ENCODE data around the gene GZF1.

The GZF1 gene

DNA sequence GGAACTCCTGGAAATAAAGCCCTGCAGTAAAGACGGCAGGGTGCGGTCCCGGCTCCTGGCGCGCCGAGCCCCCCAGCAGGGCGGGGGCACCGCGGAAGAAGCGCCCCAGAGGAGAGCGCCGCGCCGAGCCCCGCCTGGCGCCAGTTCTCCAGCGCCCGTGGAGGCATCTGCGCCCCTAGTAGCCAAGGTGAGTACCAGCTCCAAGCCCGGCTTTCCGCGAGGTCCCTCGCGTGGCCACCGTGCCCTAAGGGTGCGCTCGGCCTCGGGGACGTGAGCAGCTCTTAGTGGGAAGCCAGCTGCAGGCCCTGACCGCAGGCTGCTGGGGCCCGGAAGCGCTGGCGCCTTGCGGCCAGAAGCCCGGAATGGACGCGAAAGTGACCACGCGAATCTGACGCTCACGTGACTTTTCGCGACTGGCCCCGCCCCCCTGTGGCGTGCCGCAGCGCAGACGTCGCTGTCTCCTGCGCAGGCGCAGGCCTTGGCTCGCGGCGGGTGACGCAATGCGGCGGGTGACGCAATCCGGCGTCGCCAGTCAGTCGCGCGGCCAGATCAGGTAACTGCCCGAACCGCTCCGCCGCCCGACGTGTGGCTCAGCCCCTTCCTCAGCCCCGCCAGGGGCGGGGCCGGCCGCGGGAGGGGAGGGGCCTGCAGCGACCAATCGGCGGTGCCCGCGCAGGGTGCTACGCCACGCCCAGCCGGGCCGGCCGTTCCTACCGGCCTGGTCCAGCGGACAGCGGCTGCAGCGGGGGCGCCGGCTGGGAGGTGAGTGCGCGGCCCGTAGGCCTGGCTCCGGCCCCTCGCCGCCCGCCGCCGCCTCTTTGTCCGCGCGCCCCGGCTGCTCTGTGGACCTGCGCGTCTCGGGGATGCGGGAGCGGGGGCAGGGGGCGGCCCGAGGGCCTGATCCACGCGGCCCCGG, at the start of gene GZF1:
Gene GZF1 (plus strand): TSS at position 707 of the 916 bp plus-strand sequence. CDS start 2,202 bp downstream, outside the sequence.
- Histone ChIP-seq H3K9me3 (ENCODE audit: control insufficient read depth, low read length) (no peaks in the 10 kb centered on the region), H3K9ac (ENCODE audit: low read length) (peak within 1 kb of the TSS; percentile 92), H3K27me3 (ENCODE audit: control insufficient read depth, insufficient read depth, low read length) (no peaks in the 10 kb centered on the region), H3K4me3 (ENCODE audit: low read length) (peak within 1 kb of the TSS; percentile 64), H3K4me1 (ENCODE audit: control insufficient read depth, insufficient read depth, low read length) (peaks cover 51% of the 10 kb centered on the region), H3K36me3 (ENCODE audit: control insufficient read depth, insufficient read depth, low read length) (no peaks in the 10 kb centered on the region)

DNA sequence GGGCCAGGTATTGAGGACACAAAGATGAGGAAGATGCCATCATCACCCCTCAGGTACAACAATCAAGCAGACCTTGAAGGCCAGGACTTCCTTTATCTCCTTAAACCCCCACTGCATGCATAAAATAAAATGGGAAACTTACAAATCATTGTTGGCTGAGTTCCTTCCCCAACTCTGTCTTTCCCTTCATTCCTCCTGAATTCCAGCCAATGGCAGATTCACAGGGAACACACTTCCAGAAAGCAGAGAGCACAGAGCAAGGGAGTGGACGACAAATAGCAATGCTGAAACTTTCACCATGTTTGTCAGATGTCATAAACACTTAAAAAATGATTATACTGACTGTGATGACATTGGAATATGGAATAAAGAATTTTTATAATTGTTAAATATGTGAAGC, 48.7 kb upstream of the GZF1 start:
- Histone ChIP-seq H3K36me3 (ENCODE audit: control insufficient read depth, insufficient read depth, low read length) (no peaks in the 10 kb centered on the region), H3K27me3 (ENCODE audit: control insufficient read depth, insufficient read depth, low read length) (no peaks in the 10 kb centered on the region), H3K4me1 (ENCODE audit: control insufficient read depth, insufficient read depth, low read length) (no peaks in the 10 kb centered on the region), H3K9ac (ENCODE audit: low read length) (no peak overlapping the region), H3K4me3 (ENCODE audit: low read length) (no peak overlapping the region), H3K9me3 (ENCODE audit: control insufficient read depth, low read length) (no peaks in the 10 kb centered on the region)

DNA sequence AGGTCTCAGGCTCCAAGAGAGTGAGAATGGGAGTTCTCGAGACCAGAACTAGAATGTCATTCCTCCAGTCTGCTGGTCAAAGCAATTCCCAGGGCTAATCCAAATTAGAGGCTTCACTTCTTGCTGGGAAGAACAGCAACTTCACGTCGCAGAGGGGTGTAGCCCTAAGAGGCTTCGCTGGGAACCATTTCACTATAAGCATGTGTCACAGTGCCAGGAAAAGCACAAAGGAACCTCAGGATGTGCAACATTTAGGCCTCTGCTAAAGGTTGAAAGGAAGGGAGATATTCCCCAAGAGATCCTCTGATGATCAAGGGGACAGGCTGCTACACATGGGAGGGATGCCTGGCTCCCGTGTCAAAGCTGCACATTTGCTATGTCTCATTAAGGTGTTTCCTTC, 47.3 kb upstream of the GZF1 start:
- Histone ChIP-seq H3K4me3 (ENCODE audit: low read length) (no peak overlapping the region), H3K9ac (ENCODE audit: low read length) (no peak overlapping the region), H3K4me1 (ENCODE audit: control insufficient read depth, insufficient read depth, low read length) (no peaks in the 10 kb centered on the region), H3K9me3 (ENCODE audit: control insufficient read depth, low read length) (no peaks in the 10 kb centered on the region), H3K36me3 (ENCODE audit: control insufficient read depth, insufficient read depth, low read length) (no peaks in the 10 kb centered on the region), H3K27me3 (ENCODE audit: control insufficient read depth, insufficient read depth, low read length) (no peaks in the 10 kb centered on the region)

DNA sequence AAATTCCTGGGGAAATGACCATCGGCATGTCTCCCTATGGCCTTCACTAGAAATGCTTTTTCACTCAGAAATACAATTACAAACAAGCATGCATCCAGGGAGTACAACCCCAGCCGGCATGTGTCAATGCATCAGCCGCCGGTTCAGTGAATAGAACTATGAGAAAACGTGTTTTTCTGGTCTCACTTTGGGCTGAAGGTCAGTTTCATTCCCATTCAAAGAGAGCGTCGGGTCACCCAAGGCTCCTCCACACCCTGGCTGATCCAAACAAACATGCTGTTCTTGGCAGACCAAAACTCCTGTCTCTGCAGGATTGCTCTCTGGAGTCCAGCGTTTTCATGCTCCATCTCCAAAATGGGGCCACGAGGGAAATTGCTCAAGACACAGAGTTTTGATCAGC, 46.9 kb upstream of the GZF1 start:
- Histone ChIP-seq H3K9me3 (ENCODE audit: control insufficient read depth, low read length) (no peaks in the 10 kb centered on the region), H3K4me1 (ENCODE audit: control insufficient read depth, insufficient read depth, low read length) (peaks cover under 1% of the 10 kb centered on the region), H3K9ac (ENCODE audit: low read length) (no peak overlapping the region), H3K4me3 (ENCODE audit: low read length) (no peak overlapping the region), H3K36me3 (ENCODE audit: control insufficient read depth, insufficient read depth, low read length) (no peaks in the 10 kb centered on the region), H3K27me3 (ENCODE audit: control insufficient read depth, insufficient read depth, low read length) (no peaks in the 10 kb centered on the region)

DNA sequence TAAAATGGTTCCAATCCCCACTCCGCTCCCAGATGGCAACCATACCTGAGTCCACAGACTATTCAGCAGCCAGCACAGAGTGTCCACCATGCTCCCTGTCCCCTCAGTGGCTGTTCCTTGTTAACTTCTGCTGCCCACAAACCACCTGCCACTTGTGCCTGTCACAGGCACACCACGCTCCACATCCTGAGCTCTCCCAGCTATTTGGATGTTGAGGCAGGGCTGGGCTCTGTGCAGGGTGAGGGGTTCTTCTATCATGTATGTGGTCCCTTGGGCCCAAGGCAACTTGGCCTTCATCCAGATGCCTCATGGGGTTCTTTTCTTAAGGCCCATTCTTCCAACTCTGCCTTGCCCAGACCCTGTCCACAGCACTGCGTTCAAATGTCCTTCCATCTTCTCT, 45.4 kb upstream of the GZF1 start:
- Histone ChIP-seq H3K36me3 (ENCODE audit: control insufficient read depth, insufficient read depth, low read length) (no peaks in the 10 kb centered on the region), H3K4me3 (ENCODE audit: low read length) (no peak overlapping the region), H3K27me3 (ENCODE audit: control insufficient read depth, insufficient read depth, low read length) (no peaks in the 10 kb centered on the region), H3K4me1 (ENCODE audit: control insufficient read depth, insufficient read depth, low read length) (peaks cover 7% of the 10 kb centered on the region), H3K9ac (ENCODE audit: low read length) (no peak overlapping the region), H3K9me3 (ENCODE audit: control insufficient read depth, low read length) (no peaks in the 10 kb centered on the region)

DNA sequence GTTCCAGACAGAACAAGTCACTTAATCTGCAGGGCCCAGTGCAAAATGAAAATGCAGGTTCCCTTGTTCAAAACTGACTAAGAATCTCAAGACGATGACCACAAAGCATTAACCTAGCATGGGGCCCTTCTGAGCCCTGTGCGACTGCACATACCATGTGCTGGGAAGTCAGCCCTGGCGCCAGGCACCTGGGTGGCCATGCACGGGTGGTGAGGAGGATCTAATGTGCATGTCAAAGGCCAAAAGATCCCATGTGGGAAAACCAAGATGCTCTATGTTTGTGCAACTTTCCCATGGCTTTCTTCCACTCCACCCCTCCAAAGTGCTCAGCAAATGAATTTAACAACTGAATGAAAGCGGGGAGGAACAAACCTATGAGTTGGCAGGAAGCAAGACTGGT, 44.9 kb upstream of the GZF1 start:
- Histone ChIP-seq H3K4me1 (ENCODE audit: control insufficient read depth, insufficient read depth, low read length) (peaks cover 7% of the 10 kb centered on the region), H3K27me3 (ENCODE audit: control insufficient read depth, insufficient read depth, low read length) (no peaks in the 10 kb centered on the region), H3K4me3 (ENCODE audit: low read length) (no peak overlapping the region), H3K36me3 (ENCODE audit: control insufficient read depth, insufficient read depth, low read length) (no peaks in the 10 kb centered on the region), H3K9me3 (ENCODE audit: control insufficient read depth, low read length) (no peaks in the 10 kb centered on the region), H3K9ac (ENCODE audit: low read length) (no peak overlapping the region)

DNA sequence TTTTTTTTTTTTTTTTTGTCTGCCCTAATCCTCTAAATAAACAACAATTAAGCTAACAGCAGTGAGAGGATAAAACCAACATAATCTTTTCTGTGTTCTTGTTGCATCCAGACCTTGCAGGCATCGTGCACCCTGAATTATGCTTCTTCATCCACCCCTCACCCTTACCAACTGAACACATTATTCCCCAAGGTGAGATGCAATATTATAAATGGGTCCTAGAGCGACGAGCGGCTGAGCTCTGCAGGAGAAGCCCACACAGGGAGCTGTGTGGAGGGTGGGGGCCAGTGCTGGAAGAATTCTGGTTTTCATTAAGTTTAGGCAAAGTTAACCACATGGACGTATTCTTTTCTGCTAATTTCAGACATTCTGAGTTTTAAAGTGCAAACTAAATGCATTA, 43.6 kb upstream of the GZF1 start:
- H3K4me3 ChIP-seq (ENCODE audit: low read length): no peak overlapping the region
- no peaks in the 10 kb centered on the region for H3K9me3 ChIP-seq (ENCODE audit: control insufficient read depth, low read length)
- H3K9ac ChIP-seq (ENCODE audit: low read length): no peak overlapping the region
- peaks cover 7% of the 10 kb centered on the region for H3K4me1 ChIP-seq (ENCODE audit: control insufficient read depth, insufficient read depth, low read length)
- no peaks in the 10 kb centered on the region for H3K36me3 ChIP-seq (ENCODE audit: control insufficient read depth, insufficient read depth, low read length)
- H3K27me3 ChIP-seq (ENCODE audit: control insufficient read depth, insufficient read depth, low read length): no peaks in the 10 kb centered on the region

DNA sequence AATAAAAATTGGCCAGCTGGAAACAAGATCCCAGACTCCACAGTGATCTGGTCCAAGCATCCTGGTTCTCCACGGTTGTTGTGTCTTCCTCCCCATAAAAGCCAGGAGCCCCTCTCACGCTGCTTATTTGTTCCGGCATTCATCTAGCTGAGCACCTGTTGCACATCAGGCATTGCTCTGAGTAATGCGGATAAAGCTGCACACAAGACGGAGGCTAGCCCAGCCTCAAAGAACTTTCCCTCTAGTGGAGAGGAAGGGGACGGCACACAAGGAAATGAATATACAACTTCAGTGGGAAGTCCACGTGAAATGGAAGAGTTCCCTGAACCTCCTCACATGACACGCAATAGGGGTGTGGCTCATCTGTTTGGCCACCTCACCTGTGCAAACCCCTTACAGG, 41.7 kb upstream of the GZF1 start:
- Histone ChIP-seq H3K27me3 (ENCODE audit: control insufficient read depth, insufficient read depth, low read length) (no peaks in the 10 kb centered on the region), H3K4me1 (ENCODE audit: control insufficient read depth, insufficient read depth, low read length) (peaks cover 7% of the 10 kb centered on the region), H3K9me3 (ENCODE audit: control insufficient read depth, low read length) (no peaks in the 10 kb centered on the region), H3K4me3 (ENCODE audit: low read length) (no peak overlapping the region), H3K36me3 (ENCODE audit: control insufficient read depth, insufficient read depth, low read length) (no peaks in the 10 kb centered on the region), H3K9ac (ENCODE audit: low read length) (no peak overlapping the region)

DNA sequence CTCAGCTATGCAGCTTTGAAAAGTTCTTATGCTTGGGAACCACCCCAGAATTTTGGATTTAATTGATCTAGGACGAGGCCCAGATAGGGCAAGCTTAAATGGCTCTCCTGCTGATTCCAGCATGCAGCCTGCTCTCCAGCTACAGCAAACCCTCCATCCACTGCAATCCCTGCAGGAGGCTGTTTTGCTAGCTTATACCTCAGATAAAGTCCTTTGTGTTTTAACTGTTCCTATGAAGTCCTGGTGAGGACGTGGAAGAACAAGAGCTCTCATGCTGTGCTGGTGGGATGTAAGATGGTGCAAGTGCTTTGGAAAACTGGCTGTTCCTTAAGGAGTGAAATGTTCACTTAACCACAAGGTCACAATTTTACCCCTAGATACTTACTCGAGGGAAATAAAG, 36.9 kb upstream of the GZF1 start:
- H3K9ac ChIP-seq (ENCODE audit: low read length): no peak overlapping the region
- H3K9me3 ChIP-seq (ENCODE audit: control insufficient read depth, low read length): no peaks in the 10 kb centered on the region
- H3K4me1 ChIP-seq (ENCODE audit: control insufficient read depth, insufficient read depth, low read length): peaks cover 7% of the 10 kb centered on the region
- H3K4me3 ChIP-seq (ENCODE audit: low read length): no peak overlapping the region
- no peaks in the 10 kb centered on the region for H3K27me3 ChIP-seq (ENCODE audit: control insufficient read depth, insufficient read depth, low read length)
- H3K36me3 ChIP-seq (ENCODE audit: control insufficient read depth, insufficient read depth, low read length): no peaks in the 10 kb centered on the region

DNA sequence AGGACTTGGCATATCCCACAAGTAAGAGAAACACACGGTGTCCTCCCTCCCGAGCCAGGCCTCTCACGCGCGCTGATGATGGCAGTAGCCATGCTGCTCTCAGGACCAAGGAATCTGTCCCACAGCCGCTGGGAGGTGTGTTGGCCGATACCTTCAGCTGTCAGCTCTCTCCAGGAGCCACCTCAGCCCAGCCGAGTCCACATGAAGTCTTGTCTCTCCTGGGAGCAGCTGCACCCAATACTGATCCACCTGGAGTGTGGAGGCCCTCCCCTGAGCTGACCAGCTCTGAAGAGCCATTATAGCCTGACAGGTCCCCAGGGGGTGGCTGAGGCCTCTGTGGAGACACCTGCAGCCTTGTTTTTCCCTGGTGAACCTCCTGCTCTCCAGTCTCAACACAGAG, 35.2 kb upstream of the GZF1 start:
- Histone ChIP-seq H3K4me3 (ENCODE audit: low read length) (no peak overlapping the region), H3K9me3 (ENCODE audit: control insufficient read depth, low read length) (no peaks in the 10 kb centered on the region), H3K27me3 (ENCODE audit: control insufficient read depth, insufficient read depth, low read length) (no peaks in the 10 kb centered on the region), H3K9ac (ENCODE audit: low read length) (no peak overlapping the region), H3K36me3 (ENCODE audit: control insufficient read depth, insufficient read depth, low read length) (no peaks in the 10 kb centered on the region), H3K4me1 (ENCODE audit: control insufficient read depth, insufficient read depth, low read length) (no peaks in the 10 kb centered on the region)

DNA sequence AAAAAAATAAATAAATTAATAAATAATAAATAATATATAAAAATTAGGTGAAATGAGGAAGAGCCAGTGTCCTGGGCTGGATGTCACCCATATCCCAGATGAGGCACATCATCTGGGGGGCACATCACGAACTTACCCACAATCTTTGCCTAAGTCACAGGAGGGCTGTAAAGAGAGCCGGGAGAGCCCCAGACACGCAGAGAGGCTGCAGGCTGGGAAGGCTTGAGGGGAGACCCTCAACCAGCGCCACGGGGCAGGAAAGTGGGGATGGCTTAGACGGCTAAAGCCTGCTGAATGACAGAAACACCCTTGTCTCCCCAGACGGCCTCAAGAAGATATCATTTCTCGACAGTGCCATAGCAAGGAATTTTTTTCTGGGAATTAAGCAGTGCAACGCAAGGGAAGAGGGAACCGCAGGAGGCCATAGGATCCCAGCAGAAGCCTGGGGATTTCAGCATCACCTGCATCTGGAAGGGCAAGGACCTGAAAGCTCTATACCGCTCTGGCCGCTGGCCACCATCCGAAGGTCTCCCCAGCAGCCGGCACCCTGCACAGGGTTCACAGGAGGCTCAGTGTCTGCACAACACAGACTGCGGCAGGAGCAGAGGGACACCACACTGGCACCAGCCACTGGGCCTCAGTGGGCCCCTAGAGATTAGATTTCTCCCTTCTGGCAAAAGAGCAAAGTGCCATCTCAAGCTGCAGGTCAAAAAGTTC, 34.2 kb upstream of the GZF1 start:
- H3K27me3 ChIP-seq (ENCODE audit: control insufficient read depth, insufficient read depth, low read length): no peaks in the 10 kb centered on the region
- no peak overlapping the region for H3K4me3 ChIP-seq (ENCODE audit: low read length)
- H3K9me3 ChIP-seq (ENCODE audit: control insufficient read depth, low read length): no peaks in the 10 kb centered on the region
- H3K4me1 ChIP-seq (ENCODE audit: control insufficient read depth, insufficient read depth, low read length): no peaks in the 10 kb centered on the region
- H3K9ac ChIP-seq (ENCODE audit: low read length): no peak overlapping the region
- no peaks in the 10 kb centered on the region for H3K36me3 ChIP-seq (ENCODE audit: control insufficient read depth, insufficient read depth, low read length)

Measured in mucosa of stomach (tissue), 1 donor.